MG63 (cell line): ENCODE results near the gene KRT80. TPM values are rescaled to one million over a fixed set of nuclear protein-coding genes. Genes with fewer than 3 reads are reported as not detected.

Experiments used
- DNase-seq: peaks from one replicate; pipeline ENCODE4 v3.0.0-alpha.2; 2020
- H3K27me3 ChIP-seq: fragments of 250-450 bp; sonication (Bioruptor Pico); 2 replicates; pipeline ENCODE4 v1.5.1; 2020; ENCODE audit warnings: mild to moderate bottlenecking, moderate library complexity
- H3K36me3 ChIP-seq: fragments of 250-450 bp; sonication (Bioruptor Pico); 2 replicates; pipeline ENCODE4 v1.5.1; 2020; ENCODE audit warnings: mild to moderate bottlenecking, moderate library complexity
- H3K4me3 ChIP-seq: fragments of 250-450 bp; sonication (Bioruptor Pico); 2 replicates; pipeline ENCODE4 v1.5.1; 2020; ENCODE audit warnings: mild to moderate bottlenecking, moderate library complexity
- H3K9me3 ChIP-seq: fragments of 250-450 bp; sonication (Bioruptor Pico); 2 replicates; pipeline ENCODE4 v1.5.1; 2020; ENCODE audit warnings: mild to moderate bottlenecking, moderate library complexity
- total RNA-seq: library from RNA; depleted of rRNA; stranded (reverse); fragments of >200 nt; shearing (Covaris generic); gene quantifications from 2 replicates; pipeline ENCODE4 v1.2.3, GENCODE V29; 2014; ENCODE audit warnings: low replicate concordance

Gene KRT80
- total RNA-seq, 1 experiment from 2014 or later, result 18.2 TPM

- Histone ChIP-seq H3K27me3 (no peaks in the 10 kb centered on the region), H3K9me3 (no peaks in the 10 kb centered on the region), H3K36me3 (no peaks in the 10 kb centered on the region), H3K4me3 (no peak overlapping the region)
- no peak for DNase-seq
These were observed 45.6 kb downstream of the KRT80 start for GRCh38 chr12:52146089-52146821.

- DNase-seq, result no peak
- Histone ChIP-seq H3K4me3 (no peak overlapping the region), H3K9me3 (no peaks in the 10 kb centered on the region), H3K36me3 (no peaks in the 10 kb centered on the region), H3K27me3 (no peaks in the 10 kb centered on the region)
These were observed 46.4 kb downstream of the KRT80 start for GRCh38 chr12:52145228-52146088.

GRCh38 chr12:52144512-52145227, 47.1 kb downstream of the KRT80 start:
- Histone ChIP-seq H3K9me3 (no peaks in the 10 kb centered on the region), H3K36me3 (no peaks in the 10 kb centered on the region), H3K4me3 (no peak overlapping the region), H3K27me3 (no peaks in the 10 kb centered on the region)
- DNase-seq, result no peak

DNA sequence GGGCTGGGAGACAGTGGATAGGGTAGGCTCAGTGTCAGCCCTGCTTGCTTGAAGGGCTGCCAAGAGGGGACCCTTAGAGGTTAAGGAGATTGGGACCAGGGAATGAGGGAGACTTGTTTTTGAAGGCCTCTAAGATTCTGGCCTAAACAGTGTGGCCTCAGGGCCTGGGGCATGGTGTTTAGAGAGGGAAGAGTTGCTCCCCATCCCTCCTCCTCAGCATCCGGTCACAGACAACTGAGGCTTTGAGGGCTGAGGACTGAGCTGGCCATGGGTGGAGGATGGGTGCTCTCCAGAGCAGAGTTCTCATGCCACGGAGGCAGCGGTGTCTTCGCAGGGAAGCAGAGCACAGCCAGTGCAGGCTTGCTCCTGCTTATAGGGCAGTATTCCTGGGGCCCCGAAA, 49.4 kb downstream of the KRT80 start:
- Histone ChIP-seq H3K4me3 (no peak overlapping the region), H3K36me3 (no peaks in the 10 kb centered on the region), H3K27me3 (no peaks in the 10 kb centered on the region), H3K9me3 (no peaks in the 10 kb centered on the region)
- no peak for DNase-seq

GRCh38 chr12:52141875-52142274, 49.9 kb downstream of the KRT80 start:
- no peak for DNase-seq
- H3K9me3 ChIP-seq, result no peaks in the 10 kb centered on the region
- H3K4me3 ChIP-seq, result no peak overlapping the region
- no peaks in the 10 kb centered on the region for H3K36me3 ChIP-seq
- H3K27me3 ChIP-seq, result no peaks in the 10 kb centered on the region

GRCh38 chr12:52141306-52141705, 50.5 kb downstream of the KRT80 start:
- no peaks in the 10 kb centered on the region for H3K27me3 ChIP-seq
- H3K4me3 ChIP-seq, result no peak overlapping the region
- no peak for DNase-seq

GRCh38 chr12:52139579-52140062, 52.2 kb downstream of the KRT80 start:
- no peaks in the 10 kb centered on the region for H3K36me3 ChIP-seq
- no peaks in the 10 kb centered on the region for H3K27me3 ChIP-seq
- no peak overlapping the region for H3K4me3 ChIP-seq
- no peaks in the 10 kb centered on the region for H3K9me3 ChIP-seq
- DNase-seq, result no peak

More at GRCh38 chr12:52141306-52141705, 50.5 kb downstream of the KRT80 start:
- no peaks in the 10 kb centered on the region for H3K9me3 ChIP-seq
- H3K36me3 ChIP-seq, result no peaks in the 10 kb centered on the region

GRCh38 chr12:52139147-52139546, 52.7 kb downstream of the KRT80 start:
- H3K36me3 ChIP-seq, result no peaks in the 10 kb centered on the region
- H3K9me3 ChIP-seq, result no peaks in the 10 kb centered on the region

GRCh38 chr12:52137746-52138145, 54.1 kb downstream of the KRT80 start:
- no peaks in the 10 kb centered on the region for H3K27me3 ChIP-seq
- no peaks in the 10 kb centered on the region for H3K9me3 ChIP-seq
- no peak for DNase-seq
- H3K4me3 ChIP-seq, result no peak overlapping the region
- H3K36me3 ChIP-seq, result no peaks in the 10 kb centered on the region

More at GRCh38 chr12:52139147-52139546, 52.7 kb downstream of the KRT80 start:
- Histone ChIP-seq H3K4me3 (no peak overlapping the region), H3K27me3 (no peaks in the 10 kb centered on the region)
- DNase-seq, result no peak

DNA sequence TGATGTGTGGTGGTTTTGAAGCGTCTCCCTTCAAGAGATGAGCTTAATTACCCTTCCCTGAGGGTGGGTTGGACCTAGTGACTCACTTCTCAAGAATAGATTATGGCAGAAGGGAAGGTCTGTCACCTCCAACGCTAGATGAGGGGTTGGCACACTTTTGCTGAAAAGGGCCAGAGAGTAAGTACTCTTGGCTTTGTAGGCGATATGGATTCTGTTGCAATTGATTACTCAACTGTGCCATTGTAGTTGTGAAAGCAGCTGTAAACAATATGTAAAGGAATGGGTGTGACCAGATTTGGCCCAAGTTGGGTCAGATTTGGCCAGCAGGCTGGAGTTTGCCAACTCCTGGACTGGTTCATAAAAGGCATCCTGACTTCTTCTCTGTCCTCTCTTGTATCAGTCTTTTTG, 59.1 kb downstream of the KRT80 start:
- Histone ChIP-seq H3K4me3 (no peak overlapping the region), H3K9me3 (no peaks in the 10 kb centered on the region), H3K36me3 (no peaks in the 10 kb centered on the region), H3K27me3 (no peaks in the 10 kb centered on the region)
- peak; percentile 76 for DNase-seq

DNA sequence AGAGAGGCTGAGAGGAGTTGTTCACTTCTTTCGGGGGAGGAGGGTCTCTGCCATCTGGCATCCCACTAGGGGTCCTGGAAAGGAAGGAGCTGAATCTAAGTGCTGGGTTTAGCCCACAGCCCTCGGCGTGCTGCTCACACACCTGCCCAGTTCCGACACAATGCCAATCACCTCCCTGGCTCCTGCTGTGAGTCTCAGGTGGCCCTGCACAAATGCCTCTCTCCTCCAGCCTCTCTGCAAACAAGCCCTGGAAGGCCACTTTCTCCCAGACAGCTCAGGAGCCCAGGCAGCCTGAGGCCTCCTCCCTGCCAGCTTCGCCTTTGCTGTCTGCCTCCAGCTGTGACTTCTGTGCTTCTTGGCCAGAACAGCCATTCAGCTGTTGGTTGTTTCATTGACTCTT, 61.1 kb downstream of the KRT80 start:
- Histone ChIP-seq H3K9me3 (no peaks in the 10 kb centered on the region), H3K4me3 (no peak overlapping the region), H3K27me3 (no peaks in the 10 kb centered on the region), H3K36me3 (no peaks in the 10 kb centered on the region)
- DNase-seq, result peak; percentile 50

GRCh38 chr12:52127683-52128450, 63.9 kb downstream of the KRT80 start:
- H3K36me3 ChIP-seq, result no peaks in the 10 kb centered on the region
- H3K9me3 ChIP-seq, result no peaks in the 10 kb centered on the region
- DNase-seq, result no peak
- H3K27me3 ChIP-seq, result no peaks in the 10 kb centered on the region
- no peak overlapping the region for H3K4me3 ChIP-seq

GRCh38 chr12:52126605-52127578, 64.9 kb downstream of the KRT80 start:
- H3K27me3 ChIP-seq, result no peaks in the 10 kb centered on the region
- H3K4me3 ChIP-seq, result no peak overlapping the region
- no peak for DNase-seq
- no peaks in the 10 kb centered on the region for H3K36me3 ChIP-seq
- H3K9me3 ChIP-seq, result no peaks in the 10 kb centered on the region

DNA sequence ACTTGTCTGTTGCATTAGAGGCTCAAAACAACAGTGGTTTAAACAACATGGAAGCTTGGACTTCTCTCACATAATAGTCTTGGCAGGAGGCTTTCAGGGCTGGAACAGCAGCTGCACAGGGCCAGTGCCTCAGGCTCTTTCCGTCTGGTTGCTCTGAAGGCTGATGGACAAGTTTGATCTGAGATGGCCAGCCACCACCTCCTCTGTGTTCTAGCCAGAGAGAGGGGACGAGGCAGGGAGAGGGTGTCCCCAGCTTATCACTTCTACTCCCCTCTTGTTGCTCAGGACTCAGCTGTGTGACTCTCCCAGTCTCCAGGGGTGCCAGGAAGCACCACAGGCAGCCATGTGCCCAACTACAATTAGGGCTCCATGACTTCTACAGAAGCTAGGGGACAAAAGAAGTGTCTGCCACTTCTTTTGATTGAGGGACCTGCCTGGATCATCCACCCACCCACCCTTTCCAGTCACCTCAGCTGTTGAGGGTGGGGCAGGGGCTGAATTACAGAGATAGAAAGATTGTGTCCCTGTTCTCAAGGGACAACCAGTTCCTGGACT, 65.7 kb downstream of the KRT80 start:
- DNase-seq, result no peak
- H3K27me3 ChIP-seq, result no peaks in the 10 kb centered on the region
- no peaks in the 10 kb centered on the region for H3K9me3 ChIP-seq
- H3K36me3 ChIP-seq, result no peaks in the 10 kb centered on the region
- no peak overlapping the region for H3K4me3 ChIP-seq

GRCh38 chr12:52125476-52125900, 66.3 kb downstream of the KRT80 start:
- Histone ChIP-seq H3K4me3 (no peak overlapping the region), H3K27me3 (no peaks in the 10 kb centered on the region), H3K9me3 (no peaks in the 10 kb centered on the region), H3K36me3 (no peaks in the 10 kb centered on the region)
- no peak for DNase-seq
